HEK293 (cell line): Measurements from ENCODE around the gene IGFL1.
"Not testable (repeated sequence)": the region's sequence is repeated elsewhere in the genome, so short reads cannot be mapped to it uniquely, and the experiment has no call there.

Source experiments
- CTCF ChIA-PET: fragments of 350-600 bp; formaldehyde crosslinking; extraction: SDS; loops from one replicate; lab custom pipeline; 2021; ENCODE audit warnings: antibody characterized with exemption; lab: Yijun Ruan, JAX
- POLR2A ChIA-PET: fragments of 300-600 bp; formaldehyde crosslinking; extraction: SDS; loops from one replicate; lab custom pipeline; 2020; ENCODE audit warnings: antibody characterized with exemption, inconsistent platforms; lab: Yijun Ruan, JAX
- H3K27ac ChIP-seq: fragments of 200-500 bp; sonication (Bioruptor generic); 2 replicates; pipeline ENCODE4 v1.5.1; 2014; ENCODE audit warnings: low read depth, low read length, control low read depth, inconsistent platforms; ENCODE audit errors: extremely low read depth
- H3K36me3 ChIP-seq, 2 experiments: fragments of 200-500 bp in 1 of 2; sonication (Bioruptor generic) in 1 of 2; 1 replicate in 1 of 2; 2 replicates in 1 of 2; pipeline ENCODE4 v1.5.1; 2014 to 2017; ENCODE audit warnings: inconsistent platforms in 2 of 2, low read length in 2 of 2; ENCODE audit not compliant: control insufficient read depth in 2 of 2, insufficient read depth in 1 of 2
- H3K4me1 ChIP-seq: fragments of 200-500 bp; sonication (Bioruptor generic); 2 replicates; pipeline ENCODE4 v1.5.1; 2014; ENCODE audit warnings: mild to moderate bottlenecking, low read length, inconsistent platforms; ENCODE audit not compliant: control insufficient read depth, insufficient read depth
- H3K4me3 ChIP-seq: 2 replicates; pipeline ENCODE4 v1.5.1; 2011; ENCODE audit warnings: low read depth, mild to moderate bottlenecking, control low read depth, low read length, moderate library complexity
- H3K9me3 ChIP-seq: fragments of 200-500 bp; sonication (Bioruptor generic); 2 replicates; pipeline ENCODE4 v1.5.1; 2014; ENCODE audit warnings: low read depth, low read length, inconsistent platforms; ENCODE audit not compliant: control insufficient read depth, insufficient read depth
- BCL11A ChIP-seq: fragments of 450-650 bp; formaldehyde crosslinking; IDR thresholded peaks from 2 replicates; pipeline ENCODE4 v1.5.1; 2016; ENCODE audit warnings: low read depth, missing biosample characterization, missing genetic modification characterization
- EGR2 ChIP-seq: fragments of 450-650 bp; formaldehyde crosslinking; IDR thresholded peaks from 2 replicates; pipeline ENCODE4 v1.5.1; 2016; ENCODE audit warnings: low read depth, missing biosample characterization, missing genetic modification characterization
- SP2 ChIP-seq: fragments of 450-650 bp; formaldehyde crosslinking; IDR thresholded peaks from 2 replicates; pipeline ENCODE4 v1.5.1; 2016; ENCODE audit warnings: missing biosample characterization, missing genetic modification characterization
- ZFP69B ChIP-seq: fragments of 450-650 bp; formaldehyde crosslinking; IDR thresholded peaks from 2 replicates; pipeline ENCODE4 v1.5.1; 2016; ENCODE audit warnings: missing biosample characterization, missing genetic modification characterization
- ZNF133 ChIP-seq: fragments of 450-650 bp; formaldehyde crosslinking; IDR thresholded peaks from 2 replicates; pipeline ENCODE4 v1.5.1; 2016; ENCODE audit warnings: missing biosample characterization, missing genetic modification characterization
- ZNF221 ChIP-seq: fragments of 450-650 bp; formaldehyde crosslinking; IDR thresholded peaks from 2 replicates; pipeline ENCODE4 v1.5.1; 2017; ENCODE audit warnings: missing biosample characterization, missing genetic modification characterization, borderline replicate concordance
- ZNF394 ChIP-seq: fragments of 450-650 bp; formaldehyde crosslinking; IDR thresholded peaks from 2 replicates; pipeline ENCODE4 v1.5.1; 2016; ENCODE audit warnings: missing biosample characterization, missing genetic modification characterization, mild to moderate bottlenecking, moderate library complexity, borderline replicate concordance
- ZNF501 ChIP-seq: fragments of 450-650 bp; formaldehyde crosslinking; IDR thresholded peaks from 2 replicates; pipeline ENCODE4 v1.5.1; 2016; ENCODE audit warnings: missing biosample characterization, missing genetic modification characterization
- ZNF529 ChIP-seq: fragments of 450-650 bp; formaldehyde crosslinking; IDR thresholded peaks from 2 replicates; pipeline ENCODE4 v1.5.1; 2017; ENCODE audit warnings: missing genetic modification characterization, missing biosample characterization; ENCODE audit not compliant: insufficient replicate concordance
- ZNF560 ChIP-seq: fragments of 450-650 bp; formaldehyde crosslinking; IDR thresholded peaks from 2 replicates; pipeline ENCODE4 v1.5.1; 2017; ENCODE audit warnings: missing biosample characterization, missing genetic modification characterization, borderline replicate concordance
- ZNF677 ChIP-seq: fragments of 450-650 bp; IDR thresholded peaks from 2 replicates; pipeline ENCODE4 v1.5.0; 2018; ENCODE audit warnings: missing biosample characterization, mild to moderate bottlenecking, missing genetic modification characterization, moderate library complexity
- ZNF747 ChIP-seq: fragments of 450-650 bp; formaldehyde crosslinking; IDR thresholded peaks from 2 replicates; pipeline ENCODE4 v1.5.1; 2016; ENCODE audit warnings: missing biosample characterization, missing genetic modification characterization
- ZNF837 ChIP-seq: fragments of 450-650 bp; formaldehyde crosslinking; IDR thresholded peaks from 2 replicates; pipeline ENCODE4 v1.5.1; 2016; ENCODE audit warnings: missing biosample characterization, missing genetic modification characterization
- ZXDB ChIP-seq: fragments of 450-650 bp; formaldehyde crosslinking; IDR thresholded peaks from 2 replicates; pipeline ENCODE4 v1.5.1; 2016; ENCODE audit warnings: missing biosample characterization, missing genetic modification characterization
- TF ChIP-seq, protein P1 (sequence below): fragments of 450-650 bp; formaldehyde crosslinking; IDR thresholded peaks from 2 replicates; pipeline ENCODE4 v1.5.1; 2016; ENCODE audit warnings: missing biosample characterization, missing genetic modification characterization
- TF ChIP-seq, protein P2 (sequence below): fragments of 450-650 bp; formaldehyde crosslinking; IDR thresholded peaks from 2 replicates; pipeline ENCODE4 v1.5.1; 2016; ENCODE audit warnings: missing biosample characterization, missing genetic modification characterization
- TF ChIP-seq, protein P3 (sequence below): fragments of 450-650 bp; formaldehyde crosslinking; IDR thresholded peaks from 2 replicates; pipeline ENCODE4 v1.5.1; 2017; ENCODE audit warnings: missing biosample characterization, mild to moderate bottlenecking, missing genetic modification characterization, moderate library complexity

Gene IGFL1

DNA sequence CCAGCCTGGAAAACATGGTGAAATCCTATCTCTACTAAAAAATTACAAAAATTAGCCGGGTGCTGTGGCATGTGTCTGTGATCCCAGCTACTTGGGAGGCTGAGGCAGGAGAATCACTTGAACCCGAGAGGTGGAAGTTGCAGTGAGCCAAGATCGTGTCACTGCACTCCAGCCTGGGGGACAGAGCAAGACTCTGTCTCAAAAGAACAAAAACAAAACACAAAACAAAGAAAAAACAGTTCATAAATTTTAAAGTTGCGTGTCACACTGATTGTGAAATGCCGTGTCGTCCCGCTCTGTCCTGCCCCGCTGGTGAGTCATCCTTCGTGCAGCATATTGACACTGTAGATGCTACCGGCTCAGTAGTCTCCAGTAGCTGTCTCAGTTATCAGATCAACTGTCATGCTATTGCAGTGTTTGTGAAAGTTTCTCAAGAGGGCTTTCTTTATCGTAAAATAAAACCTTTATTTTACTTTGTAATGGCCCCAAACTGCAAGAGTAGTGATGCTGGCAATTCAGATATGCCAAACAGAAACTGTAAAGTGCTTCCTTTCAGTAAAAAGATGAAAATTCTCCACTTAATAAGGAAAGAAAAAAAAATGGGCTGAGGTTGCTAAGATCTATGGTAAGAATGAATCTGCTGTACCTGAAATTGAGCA, 36.4 kb upstream of the IGFL1 start (continued):
- TF ChIP-seq ZXDB (tag by site-specific recombination) (peak; percentile 43), ZNF394 (tag by site-specific recombination) (no peak), ZNF677 (tag by site-specific recombination) (no peak), BCL11A (tag by site-specific recombination) (no peak), SP2 (tag by site-specific recombination) (no peak), ZNF529 (no peak), ZNF501 (tag by site-specific recombination) (no peak)
- TF ChIP-seq, protein P1, sequence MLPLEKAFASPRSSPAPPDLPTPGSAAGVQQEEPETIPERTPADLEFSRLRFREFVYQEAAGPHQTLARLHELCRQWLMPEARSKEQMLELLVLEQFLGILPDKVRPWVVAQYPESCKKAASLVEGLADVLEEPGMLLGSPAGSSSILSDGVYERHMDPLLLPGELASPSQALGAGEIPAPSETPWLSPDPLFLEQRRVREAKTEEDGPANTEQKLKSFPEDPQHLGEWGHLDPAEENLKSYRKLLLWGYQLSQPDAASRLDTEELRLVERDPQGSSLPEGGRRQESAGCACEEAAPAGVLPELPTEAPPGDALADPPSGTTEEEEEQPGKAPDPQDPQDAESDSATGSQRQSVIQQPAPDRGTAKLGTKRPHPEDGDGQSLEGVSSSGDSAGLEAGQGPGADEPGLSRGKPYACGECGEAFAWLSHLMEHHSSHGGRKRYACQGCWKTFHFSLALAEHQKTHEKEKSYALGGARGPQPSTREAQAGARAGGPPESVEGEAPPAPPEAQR (tag by site-specific recombination): no peak
- TF ChIP-seq, protein P2, sequence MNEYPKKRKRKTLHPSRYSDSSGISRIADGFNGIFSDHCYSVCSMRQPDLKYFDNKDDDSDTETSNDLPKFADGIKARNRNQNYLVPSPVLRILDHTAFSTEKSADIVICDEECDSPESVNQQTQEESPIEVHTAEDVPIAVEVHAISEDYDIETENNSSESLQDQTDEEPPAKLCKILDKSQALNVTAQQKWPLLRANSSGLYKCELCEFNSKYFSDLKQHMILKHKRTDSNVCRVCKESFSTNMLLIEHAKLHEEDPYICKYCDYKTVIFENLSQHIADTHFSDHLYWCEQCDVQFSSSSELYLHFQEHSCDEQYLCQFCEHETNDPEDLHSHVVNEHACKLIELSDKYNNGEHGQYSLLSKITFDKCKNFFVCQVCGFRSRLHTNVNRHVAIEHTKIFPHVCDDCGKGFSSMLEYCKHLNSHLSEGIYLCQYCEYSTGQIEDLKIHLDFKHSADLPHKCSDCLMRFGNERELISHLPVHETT (tag by site-specific recombination): no peak

DNA sequence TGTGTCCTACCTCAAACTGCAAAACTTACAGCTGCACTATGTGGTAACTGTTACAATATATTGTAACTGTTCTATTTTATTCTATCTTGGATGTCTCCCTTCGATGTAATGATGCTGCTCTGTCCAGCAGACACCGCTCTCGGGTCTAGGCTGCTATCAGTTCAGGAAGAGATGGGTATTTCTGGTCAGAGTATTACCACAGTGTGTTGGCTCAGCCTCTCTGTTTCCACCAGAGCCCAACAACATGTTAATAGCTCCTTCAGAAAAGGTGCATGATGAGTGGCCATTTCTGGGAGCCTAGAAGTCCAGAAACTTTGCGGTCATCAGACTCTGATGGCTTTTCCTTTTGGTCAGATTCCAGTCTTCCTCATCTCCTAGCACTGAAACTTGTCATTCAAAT, 35.9 kb upstream of the IGFL1 start:
- CTCF ChIA-PET: interaction anchor here (0.5 to 10.6 kb wide), 7 partner anchors 59 to 380 kb away, joined by 3 to 256 read pairs (median 4); no protein-coding TSS in a partner anchor
- Histone ChIP-seq H3K27ac (no peak overlapping the region; the same call in 1 of the 2 replicates), H3K4me1 (peaks cover 10% of the 10 kb centered on the region), H3K36me3 (no peaks in the 10 kb centered on the region), H3K4me3 (no peak overlapping the region), H3K9me3 (no peaks in the 10 kb centered on the region)
- TF ChIP-seq ZNF133: no peak
- TF ChIP-seq, protein P3, sequence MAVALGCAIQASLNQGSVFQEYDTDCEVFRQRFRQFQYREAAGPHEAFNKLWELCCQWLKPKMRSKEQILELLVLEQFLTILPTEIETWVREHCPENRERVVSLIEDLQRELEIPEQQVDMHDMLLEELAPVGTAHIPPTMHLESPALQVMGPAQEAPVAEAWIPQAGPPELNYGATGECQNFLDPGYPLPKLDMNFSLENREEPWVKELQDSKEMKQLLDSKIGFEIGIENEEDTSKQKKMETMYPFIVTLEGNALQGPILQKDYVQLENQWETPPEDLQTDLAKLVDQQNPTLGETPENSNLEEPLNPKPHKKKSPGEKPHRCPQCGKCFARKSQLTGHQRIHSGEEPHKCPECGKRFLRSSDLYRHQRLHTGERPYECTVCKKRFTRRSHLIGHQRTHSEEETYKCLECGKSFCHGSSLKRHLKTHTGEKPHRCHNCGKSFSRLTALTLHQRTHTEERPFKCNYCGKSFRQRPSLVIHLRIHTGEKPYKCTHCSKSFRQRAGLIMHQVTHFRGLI (tag by site-specific recombination): peak; percentile 33; the same call in 1 of the 2 replicates
- POLR2A ChIA-PET: no interaction called here

DNA sequence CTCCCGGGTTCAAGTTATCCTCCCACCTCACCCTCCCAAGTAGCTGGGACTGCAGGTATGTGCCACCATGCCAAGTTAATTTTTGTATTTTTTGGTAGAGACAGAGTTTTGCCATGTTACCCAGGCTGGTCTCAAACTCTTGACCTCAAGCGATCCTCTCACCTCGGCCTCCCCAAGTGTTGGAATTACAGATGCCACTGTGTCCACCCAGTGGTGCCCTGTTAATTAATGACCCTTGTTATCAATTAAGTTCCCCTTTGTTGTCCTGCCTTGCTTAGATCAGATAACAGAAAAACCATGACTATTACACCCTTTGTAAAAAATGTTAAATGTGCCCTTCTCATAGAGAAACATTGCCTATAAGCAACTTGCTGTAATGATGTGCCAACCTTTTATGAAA, 34.4 kb upstream of the IGFL1 start:
- ChIA-PET POLR2A (no interaction called here), CTCF (interaction anchor here (10.6 kb wide), 1 partner anchor 115 kb away, joined by 256 read pairs; no protein-coding TSS in a partner anchor)
- TF ChIP-seq ZNF747 (tag by site-specific recombination): no peak
- TF ChIP-seq ZNF221: no peak
- no peak for TF ChIP-seq ZNF529
- no peak for TF ChIP-seq ZNF560
- no peak for TF ChIP-seq ZFP69B (tag by site-specific recombination)
- TF ChIP-seq ZNF837 (tag by site-specific recombination): no peak
- no peak for TF ChIP-seq EGR2 (tag by site-specific recombination)
- TF ChIP-seq ZNF677 (tag by site-specific recombination): no peak
- Histone ChIP-seq H3K4me3 (no peak overlapping the region), H3K4me1 (peaks cover 10% of the 10 kb centered on the region), H3K36me3 (no peaks in the 10 kb centered on the region), H3K27ac (no peak overlapping the region), H3K9me3 (no peaks in the 10 kb centered on the region)

DNA sequence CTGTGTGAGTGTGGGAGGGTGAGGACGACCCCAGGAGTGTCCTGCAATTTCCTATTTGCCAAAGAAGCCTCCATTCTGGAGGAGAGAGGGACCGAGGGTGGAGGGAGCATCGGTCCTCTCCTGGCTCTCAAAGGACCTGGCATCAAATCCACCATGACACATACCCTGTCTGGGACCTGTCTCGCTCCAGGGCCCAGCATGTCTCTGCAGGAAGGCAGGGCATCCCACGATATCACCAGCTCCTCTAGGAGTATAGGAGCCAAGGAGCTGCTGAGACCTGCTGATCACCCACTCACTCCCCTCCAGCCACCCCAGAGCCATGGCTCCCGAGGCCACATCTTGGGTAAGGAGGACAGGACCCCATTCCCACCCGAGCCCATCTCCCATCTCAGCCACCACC, 33.6 kb upstream of the IGFL1 start:
- POLR2A ChIA-PET, H3K36me3 ChIP-seq, H3K4me3 ChIP-seq, H3K27ac ChIP-seq, H3K9me3 ChIP-seq, H3K4me1 ChIP-seq: not testable (repeated sequence)
- CTCF ChIA-PET: interaction anchor here (10.6 kb wide), 1 partner anchor 116 kb away, joined by 256 read pairs; no protein-coding TSS in a partner anchor
